Measurements from ENCODE around the gene ATP5PO.
"Not testable (repeated sequence)": the region's sequence is repeated elsewhere in the genome, so short reads cannot be mapped to it uniquely, and the experiment has no call there.

ATP5PO gene

DNA sequence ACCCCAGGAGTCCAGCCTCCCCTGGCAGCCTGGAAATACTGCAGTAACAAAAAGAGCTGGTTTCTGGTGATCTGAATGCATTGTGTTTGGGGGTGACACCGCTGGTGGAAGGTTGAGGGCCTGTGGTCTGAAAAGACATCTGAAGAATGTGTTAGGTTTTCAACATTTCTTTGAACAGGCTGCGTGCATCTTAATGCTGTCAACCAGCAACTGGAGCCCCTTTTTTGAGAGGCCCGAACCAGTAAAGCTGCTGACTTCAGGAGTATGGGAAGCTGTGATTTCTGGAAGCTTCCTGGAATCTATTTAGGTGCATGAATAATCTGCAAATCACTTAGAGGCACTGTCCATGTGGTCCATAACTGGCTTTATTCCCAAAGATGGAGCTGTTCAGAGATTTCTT, 17.0 kb downstream of the ATP5PO start:
- DNase-seq (ENCODE audit: low read depth) = no peak

DNA sequence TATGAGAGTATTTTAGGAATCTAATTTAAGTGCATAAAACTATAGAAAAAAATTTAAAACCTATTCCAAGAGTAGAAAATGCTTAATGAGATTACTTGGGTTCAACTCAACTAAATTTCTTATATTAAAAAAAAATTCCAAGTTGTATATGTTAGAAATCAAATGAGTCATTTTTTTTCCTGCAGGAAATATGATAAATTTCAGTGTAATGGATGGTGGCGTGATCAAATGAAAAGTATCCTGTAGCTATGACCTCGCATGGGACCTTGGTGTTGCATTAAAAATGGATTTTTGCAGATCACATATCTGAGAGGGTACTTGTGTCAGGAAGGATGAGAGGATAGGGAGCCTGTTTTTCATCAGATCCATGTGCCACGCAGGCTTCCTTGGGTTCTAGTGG, 17.9 kb downstream of the ATP5PO start:
- DNase-seq (ENCODE audit: low read depth) = no peak

DNA sequence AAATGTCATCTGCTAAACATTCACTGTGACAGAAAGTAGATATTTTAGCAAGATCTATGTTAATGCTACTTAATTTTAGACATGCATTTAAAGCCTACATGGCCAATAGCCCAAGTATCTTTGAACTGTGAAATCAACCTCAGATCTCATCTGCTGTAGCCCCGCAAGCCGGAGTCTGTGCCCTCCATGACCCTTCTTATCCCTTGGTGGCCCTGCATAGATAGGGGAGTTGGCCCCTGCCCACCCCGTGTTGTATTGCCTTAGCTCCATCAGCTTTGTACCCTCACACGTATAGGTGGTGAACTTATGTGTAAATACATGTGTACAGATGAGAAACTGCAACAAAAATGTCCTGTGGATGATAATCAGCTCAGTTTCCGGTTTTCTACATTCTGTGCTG, 18.5 kb downstream of the ATP5PO start:
- DNase-seq (ENCODE audit: low read depth) = no peak

DNA sequence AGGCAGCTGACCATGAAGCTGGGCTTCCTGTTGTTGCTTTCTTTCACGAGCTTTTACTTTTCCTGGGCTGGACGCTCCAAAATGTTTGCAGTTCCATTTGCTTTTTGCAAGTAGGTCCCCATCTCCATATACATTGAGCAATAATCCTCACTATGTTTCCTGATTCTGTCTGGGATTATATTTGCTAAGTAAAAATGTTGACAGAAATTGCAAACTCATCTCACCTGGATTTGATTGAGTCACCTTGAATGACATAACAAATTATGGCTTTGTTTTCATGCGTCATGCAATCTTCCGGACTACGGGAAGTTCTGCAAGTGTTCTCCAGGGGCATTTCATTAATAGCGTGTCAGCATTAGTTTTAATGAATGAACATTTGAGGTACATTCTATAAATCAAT, 18.9 kb downstream of the ATP5PO start:
- no peak for DNase-seq (ENCODE audit: low read depth)

DNA sequence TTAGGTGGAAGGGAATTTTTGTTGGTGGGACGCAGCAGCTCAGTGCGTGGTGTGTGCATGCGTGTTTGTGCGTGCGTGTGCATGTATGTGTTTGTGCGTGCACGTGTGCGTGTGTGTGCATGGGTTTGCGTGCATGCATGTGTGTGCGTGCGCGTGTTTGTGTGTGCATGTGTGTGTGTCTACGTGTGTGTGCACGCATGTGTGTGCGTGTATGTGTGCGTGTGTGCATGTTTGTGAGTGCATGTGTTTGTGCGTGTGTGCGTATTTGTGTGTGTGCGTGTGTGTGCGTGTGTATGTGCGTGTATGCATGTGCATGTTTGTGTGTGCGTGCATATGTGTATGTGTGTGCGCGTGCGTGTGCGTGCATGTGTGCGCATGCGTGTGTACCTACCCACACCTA, 20.2 kb downstream of the ATP5PO start:
- DNase-seq (ENCODE audit: low read depth) = no peak

DNA sequence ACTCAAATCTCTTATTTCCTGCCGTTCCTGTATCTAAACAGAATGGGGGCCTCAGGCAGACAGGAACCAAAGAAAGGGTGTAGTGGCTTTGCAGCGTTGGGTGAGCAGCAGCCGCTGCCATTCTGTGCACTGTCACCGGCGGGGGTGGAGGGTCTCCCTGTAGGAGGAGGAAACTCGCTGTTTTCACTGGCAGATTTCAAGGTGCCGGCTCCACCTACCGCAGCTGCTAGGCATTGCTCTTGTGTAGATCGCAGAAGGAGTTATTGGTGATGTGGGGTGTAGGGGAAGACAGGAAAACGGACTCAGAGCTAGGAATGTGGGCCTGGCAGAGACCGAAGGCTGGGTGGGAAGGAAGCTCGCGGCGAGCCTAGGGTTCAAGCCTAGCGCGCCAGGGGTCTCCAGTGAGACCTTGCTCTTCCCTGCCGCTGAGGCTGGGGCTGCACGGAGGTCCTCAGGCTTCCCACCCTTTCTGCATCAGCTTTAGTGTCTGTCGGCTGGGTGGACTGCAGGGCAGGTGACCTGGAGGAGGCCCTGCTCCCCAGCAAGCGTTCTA, 20.8 kb downstream of the ATP5PO start:
- peak; percentile 35 for DNase-seq (ENCODE audit: low read depth)

DNA sequence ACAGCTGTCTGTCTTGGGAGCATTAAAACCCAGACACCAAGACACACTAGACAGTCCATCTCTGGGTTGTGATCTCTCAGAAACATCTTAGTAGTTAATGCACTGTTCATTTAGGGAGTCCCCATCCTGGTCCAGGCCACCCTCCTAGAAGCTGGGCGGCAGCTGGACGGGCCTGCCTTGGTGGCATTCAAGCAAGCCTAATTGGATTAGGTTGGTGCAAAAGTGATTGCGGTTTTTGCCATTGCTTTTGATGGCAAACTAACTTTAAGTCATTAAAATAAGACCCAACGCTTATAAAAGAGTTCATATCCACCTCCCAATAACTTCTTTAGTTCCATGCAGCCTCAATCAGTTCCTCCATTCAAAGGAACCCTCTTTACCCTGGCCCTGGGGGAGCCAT, 21.7 kb downstream of the ATP5PO start:
- DNase-seq (ENCODE audit: low read depth) = no peak

DNA sequence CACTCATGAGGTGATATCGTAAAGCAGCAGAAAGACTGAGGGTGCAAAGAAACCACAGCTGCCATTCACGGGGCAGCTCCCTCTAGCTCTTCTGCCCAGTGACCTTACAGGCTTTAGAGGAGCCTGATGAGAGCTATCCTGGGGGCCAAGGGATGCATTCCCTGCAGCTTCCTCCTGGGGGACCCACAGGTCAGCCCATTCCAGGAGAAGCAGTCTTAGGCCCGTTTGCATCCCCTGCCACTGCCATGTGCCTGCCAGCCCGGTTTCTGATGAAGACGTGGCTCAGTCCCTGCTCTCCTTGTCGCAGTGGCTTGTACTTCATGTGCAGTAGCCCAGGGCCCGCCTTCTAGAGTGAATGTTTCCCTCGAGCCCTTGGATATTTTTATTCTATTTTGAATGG, 22.8 kb downstream of the ATP5PO start:
- no peak for DNase-seq (ENCODE audit: low read depth)

DNA sequence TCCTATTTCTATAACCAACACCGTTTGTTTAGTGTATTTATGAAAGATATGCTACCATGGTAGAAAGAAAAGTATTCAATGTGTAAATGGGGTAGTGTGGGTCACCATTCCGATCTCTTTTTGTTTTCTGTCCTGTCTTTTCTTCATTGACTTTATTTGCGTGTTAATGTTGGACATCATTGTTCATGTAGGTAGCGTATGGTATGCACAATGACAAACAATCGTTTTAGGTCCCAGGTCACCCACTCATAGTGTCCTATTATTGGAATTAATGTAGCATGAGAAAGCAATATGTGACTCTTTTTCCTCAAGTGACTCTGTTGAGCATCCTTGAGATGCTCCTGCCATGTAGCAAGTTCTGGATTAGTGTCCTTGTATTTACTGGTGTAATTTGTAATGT, 25.4 kb downstream of the ATP5PO start:
- no peak for DNase-seq (ENCODE audit: low read depth)

DNA sequence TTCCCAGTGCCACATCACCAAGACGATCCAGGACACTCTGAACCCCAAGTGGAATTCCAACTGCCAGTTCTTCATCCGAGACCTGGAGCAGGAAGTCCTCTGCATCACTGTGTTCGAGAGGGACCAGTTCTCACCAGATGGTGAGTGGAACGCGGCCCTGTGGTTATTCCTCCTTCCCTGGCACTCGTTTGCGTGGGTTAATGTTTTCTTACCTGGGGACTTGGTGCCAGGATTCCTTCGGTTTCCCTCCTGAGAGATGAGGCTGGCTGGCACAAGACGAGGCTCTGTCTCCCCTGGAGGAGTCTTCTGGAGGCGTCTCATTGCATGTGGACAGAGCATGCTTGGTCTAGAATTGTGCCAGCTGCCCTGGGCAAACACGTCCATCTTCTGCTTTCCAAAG, 29.3 kb downstream of the ATP5PO start:
- DNase-seq (ENCODE audit: low read depth) = no peak

DNA sequence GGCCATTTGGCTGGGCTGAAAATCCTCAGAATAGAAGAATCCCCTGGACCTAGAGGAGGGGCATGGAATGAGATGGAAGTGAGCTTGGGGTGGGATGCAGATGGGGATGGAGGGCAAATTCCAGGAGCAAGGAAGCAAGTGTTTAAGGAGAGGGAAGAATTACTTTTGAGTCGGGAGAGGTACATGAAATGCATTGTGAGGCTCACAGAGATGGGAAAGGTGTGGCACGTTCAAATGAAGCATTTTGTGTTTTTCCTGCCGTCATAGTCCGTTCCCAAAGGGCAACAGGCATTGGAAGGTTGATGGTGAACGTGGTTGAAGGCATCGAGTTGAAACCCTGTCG, 30.5 kb downstream of the ATP5PO start:
- no peak for DNase-seq (ENCODE audit: low read depth)

DNA sequence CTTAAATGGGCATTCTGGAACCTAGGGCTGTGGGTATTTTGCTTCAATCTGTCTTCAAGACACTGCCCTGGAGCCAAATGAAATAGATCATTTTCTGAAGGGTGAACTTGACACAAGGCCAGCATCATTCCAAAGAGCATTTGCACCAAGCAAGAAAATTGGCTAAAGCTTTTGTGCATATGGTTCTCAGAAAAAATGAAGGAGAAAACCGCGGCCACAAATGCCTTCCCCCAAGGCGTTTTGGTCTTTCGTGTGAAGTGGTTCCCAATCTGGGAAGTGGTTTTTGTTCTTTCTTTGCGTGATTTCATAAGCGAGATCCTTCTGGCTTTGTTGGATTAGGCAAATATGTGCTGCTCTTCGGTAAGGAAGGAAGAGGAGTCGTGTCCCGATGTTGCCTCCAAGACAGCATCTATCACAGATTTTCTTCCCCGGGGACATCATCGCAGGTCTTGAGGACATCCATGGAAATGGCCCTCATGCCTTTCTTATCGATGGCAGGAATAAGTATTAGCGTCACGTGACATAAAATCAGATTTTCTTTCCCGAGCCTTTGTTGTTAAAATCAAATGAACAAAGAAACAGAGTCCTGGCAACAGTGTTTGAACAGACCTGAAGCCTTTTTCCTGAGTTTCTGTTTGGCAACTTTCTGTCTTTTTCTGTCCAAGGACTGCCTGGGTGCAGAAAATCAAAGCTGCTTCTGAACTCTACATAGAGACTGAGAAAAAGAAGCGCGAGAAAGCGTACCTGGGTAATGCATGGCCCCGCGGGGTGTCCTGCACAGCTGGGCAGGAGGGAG, 31.0 kb downstream of the ATP5PO start:
- DNase-seq (ENCODE audit: low read depth) = no peak

DNA sequence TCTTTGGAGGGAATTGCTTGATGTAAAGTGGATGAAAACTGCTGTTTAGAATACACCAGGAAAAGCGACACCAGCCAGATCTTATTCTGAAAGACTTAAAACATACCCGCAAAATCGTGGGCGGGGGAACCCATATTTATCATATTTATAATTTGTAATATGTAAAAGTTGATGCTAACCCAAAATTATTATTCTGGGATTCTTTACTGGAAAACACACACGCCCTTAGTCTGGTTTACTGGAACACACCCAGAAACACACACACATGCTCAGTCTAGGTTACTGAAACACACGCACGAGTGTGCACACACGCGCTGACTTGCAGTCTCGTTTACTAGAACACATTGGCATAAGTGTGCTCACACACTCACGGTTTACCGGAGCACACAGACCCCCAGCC, 32.5 kb downstream of the ATP5PO start:
- DNase-seq (ENCODE audit: low read depth) = no peak

DNA sequence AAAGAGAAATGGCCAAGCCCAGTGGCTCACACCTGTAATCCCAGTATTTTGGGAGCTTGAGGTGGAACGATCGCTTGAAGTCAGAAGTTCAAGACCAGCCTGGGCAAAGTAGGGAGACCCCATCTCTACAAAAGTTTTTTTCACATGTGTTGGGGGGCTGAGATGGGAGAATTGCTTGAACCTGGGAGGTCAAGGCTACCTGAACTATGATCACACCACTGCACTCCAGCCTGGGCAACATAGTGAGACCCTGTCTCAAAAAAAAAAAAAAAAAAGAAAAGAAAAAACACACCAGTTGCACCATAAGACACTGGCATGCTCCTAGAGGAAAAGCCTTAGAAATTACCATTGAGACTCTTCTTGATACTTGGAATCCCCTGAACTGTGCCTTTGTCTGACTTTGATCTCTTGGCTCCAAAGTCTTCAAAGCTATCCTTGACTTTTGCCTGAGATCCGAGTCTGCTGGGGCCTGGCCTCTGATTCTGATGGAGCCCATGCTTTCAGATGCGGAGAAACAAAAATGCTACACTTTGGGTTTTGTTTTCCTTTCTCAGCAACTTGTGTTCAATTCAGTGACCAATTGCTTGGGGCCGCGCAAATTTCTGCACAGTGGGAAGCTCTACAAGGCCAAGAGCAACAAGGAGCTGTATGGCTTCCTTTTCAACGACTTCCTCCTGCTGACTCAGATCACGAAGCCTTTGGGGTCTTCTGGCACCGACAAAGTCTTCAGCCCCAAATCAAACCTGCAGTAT, 33.7 kb downstream of the ATP5PO start:
- no peak for DNase-seq (ENCODE audit: low read depth)

DNA sequence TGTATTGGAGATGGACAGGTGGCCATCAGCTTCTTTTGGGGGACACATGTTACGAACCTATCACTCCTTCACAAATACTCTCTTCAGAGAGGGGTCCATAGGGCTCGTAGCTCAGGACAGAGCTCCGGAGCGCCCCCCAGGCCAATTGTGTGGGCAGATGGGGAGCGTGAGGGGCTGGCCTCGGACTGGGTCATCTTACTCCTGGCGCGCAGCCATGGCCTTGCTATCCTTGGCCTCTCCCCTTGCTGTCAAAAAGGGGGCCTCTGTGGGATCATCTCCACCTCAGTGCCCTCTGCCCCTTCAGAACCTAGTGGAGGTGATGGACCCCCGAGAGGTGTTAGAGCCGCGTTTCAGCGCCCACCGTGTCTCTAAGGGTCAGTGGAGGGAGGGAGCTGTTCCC, 35.0 kb downstream of the ATP5PO start:
- no peak for DNase-seq (ENCODE audit: low read depth)

DNA sequence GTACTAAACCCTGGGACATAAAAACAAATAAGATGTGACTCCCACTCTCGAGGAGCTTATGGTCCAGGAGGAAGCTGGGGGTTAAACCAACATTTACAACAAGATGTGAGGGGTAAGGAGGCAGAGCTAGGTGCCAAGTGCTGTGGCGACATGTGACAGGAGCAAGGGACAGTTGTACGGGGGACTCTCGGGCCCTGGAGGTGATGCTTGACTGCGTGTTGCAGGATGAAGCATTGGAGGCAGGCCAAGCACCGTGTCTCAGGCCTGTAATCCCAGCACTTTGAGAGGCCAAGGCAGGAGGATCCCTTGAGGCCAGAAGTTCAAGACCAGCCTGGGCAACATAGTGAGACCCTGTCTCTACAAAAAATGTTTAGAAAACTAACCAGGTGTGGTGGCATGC, 36.8 kb downstream of the ATP5PO start:
- no peak for DNase-seq (ENCODE audit: low read depth)

DNA sequence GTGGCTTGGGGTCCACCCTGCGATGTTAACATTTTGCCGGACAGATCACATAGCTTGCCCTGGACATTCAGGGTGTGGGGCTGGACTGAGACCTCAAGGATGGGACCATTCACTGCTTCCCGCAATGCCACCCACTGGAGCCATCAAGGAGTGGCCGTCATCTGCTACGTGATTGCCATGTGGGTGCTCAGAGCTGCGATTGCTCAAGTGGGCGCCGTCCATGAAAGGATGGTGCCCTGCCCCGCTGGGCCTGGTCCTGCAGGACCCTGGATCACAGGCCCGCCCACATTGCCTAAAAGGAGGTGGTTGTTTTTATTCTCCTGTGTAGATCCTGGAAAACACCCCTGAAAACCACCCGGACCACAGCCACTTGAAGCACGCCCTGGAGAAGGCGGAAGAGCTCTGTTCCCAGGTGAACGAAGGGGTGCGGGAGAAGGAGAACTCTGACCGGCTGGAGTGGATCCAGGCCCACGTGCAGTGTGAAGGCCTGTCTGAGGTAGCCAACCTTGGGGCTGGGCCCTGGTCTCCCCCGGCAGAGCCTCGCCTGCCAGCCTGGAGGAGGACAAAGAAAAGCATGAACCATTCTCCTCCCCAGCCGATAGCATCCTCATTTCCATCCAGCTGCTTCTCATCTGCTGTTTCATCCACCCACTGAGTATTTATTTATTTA, 40.4 kb downstream of the ATP5PO start:
- no peak for DNase-seq (ENCODE audit: low read depth)

DNA sequence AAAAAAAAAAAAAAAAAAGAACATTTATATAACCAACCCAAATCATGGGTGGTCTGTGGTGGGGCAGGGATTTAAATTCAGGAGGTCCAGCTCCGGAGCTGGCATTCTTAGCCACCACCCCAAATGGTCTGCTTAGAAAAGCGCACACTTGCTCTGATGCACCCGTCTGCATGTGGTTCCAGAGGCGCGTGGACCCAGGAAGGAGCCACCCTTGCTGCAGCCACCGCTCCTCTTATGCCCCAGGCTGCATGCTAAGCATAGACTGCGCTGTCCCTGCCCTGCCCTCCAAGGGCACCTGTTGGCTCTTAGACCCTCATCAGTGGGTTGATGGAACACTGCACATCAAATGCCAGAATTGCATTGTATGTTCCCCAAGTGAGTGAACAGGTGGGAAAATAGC, 41.4 kb downstream of the ATP5PO start:
- DNase-seq (ENCODE audit: low read depth) = no peak

DNA sequence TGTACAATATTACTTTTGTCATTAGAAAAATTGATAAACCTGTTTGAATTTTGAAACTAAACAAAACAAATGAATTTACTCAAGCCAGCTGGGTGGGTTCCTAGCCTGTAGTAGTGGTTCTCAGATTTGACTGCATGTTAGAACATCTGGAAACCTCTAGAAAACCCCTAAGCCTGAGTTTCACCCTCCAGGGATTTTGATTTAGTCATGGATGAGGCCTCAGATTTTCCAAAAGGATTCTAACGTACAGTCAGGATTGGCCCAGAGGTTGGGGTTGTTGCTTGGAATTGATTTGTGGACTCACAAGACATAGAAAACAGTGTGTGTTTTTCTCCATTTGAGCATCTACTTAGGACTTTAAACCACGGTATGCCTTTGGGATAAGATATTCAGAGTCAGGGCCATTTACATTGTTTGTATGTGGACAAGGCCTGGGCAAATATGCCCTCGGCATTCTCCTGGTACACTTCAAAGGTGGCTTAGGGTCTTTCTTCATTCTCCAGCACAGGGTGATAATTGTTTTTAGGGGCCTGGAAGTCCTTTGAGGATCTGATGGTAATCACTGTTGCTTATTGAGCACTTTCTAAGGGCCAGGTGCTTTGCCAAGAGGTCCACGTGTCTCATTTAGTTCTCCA, 42.6 kb downstream of the ATP5PO start:
- DNase-seq (ENCODE audit: low read depth) = no peak

DNA sequence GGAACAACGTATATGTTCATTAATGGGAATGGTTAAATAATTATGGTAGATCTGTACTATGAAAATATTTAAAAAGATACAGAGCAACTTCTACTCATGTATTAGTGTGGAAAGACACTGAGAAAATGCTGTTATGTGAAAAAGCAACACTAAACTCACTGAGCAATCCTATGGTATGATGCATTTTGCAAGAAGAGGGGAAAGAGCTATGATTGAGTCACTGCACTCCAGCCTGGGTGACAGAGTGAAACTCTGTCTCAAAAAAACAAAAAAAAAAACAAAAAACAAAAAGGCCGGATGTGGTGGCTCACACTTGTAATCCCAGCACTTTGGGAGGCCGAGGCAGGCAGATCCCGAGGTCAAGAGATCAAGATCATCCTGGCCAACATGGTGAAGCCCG, 44.4 kb downstream of the ATP5PO start:
- DNase-seq (ENCODE audit: low read depth) = no peak

DNA sequence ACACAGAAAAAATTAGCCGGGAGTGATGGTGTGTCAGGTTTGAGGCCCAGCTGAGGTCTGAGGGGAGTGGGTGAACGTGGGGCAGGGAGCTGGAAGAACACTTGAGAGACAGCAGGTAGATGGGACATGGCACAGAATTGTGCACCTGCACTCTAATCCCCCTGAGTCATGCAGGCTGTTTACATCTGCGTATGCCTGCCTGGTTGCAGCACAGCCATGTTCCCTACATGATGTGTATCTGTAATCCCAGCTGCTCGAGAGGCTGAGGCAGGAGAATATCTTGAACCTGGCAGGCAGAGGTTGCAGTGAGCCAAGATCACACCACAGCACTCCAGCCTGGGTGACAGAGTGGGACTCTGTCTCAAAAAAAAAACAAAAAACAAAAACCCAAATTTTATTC, 44.8 kb downstream of the ATP5PO start:
- DNase-seq (ENCODE audit: low read depth) = no peak

DNA sequence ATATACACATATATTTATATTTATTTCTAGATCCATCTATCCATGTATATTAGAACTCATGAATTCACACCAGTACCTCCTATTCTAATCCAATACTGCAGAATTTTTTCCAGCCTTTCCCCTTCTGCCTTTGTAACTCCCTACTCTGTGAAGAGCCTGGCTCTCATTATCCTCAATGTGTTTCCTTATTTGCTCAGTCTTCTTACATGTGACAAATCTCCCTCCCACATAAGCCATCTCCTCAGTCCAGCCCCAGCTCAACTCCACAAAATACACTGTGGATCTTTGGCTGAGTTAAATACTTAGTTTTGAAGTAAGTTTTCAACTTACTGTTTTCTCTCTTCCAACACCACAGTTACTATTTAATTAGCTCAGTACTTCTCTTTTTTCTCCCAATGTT, 45.7 kb downstream of the ATP5PO start:
- DNase-seq (ENCODE audit: low read depth) = no peak

DNA sequence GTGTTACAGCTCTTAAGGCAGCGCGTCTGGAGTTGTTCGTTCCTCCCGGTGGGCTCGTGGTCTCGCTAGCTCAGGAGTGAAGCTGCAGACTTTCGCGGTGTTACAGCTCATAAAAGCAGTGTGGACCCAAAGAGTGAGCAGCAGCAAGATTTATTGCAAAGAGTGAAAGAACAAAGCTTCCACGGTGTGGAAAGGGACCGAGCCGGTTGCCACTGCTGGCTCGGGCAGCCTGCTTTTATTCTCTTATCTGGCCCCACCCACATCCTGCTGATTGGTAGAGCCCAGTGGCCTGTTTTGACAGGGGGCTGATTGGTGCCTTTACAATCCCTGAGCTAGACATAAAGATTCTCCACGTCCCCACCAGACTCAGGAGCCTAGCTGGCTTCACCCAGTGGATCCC, 47.7 kb downstream of the ATP5PO start:
- not testable (repeated sequence) for DNase-seq (ENCODE audit: low read depth)
